ENCODE measurements around the gene RBBP8NL. TPM values are rescaled to one million over a fixed set of nuclear protein-coding genes. Genes with fewer than 3 reads are reported as not detected.

Gene RBBP8NL
- total and polyA plus RNA-seq, 2 of the 8 experiments (the other 6 are each of a cell fraction or from before 2014, with no cell fraction given) = 0.43 to 0.48 TPM

GRCh38 chr20:62377615-62378178 lies 49.6 kb downstream of the RBBP8NL start:
- H2BK15ac ChIP-seq (ENCODE audit: low read length) = peak overlapping the region; percentile 19; the same call in 1 of the 2 replicates
- peak overlapping the region; percentile 31; the same call in 1 of the 2 replicates for H3K27ac ChIP-seq (ENCODE audit: low read depth, low read length)
- H3K4me2 ChIP-seq (ENCODE audit: insufficient read depth in 1 of 2, low read depth in 2 of 2, low read length in 2 of 2) = no peak overlapping the region
- no peaks in the 10 kb centered on the region for H3K79me2 ChIP-seq (ENCODE audit: control insufficient read depth in 1 of 2, insufficient read depth in 2 of 2, low read length in 2 of 2)
- no peak overlapping the region for H2AFZ ChIP-seq (ENCODE audit: low read length)
- 0 out of 2 replicates have a peak overlapping the region, but pooled peaks have one; percentile 40 for H2BK20ac ChIP-seq (ENCODE audit: low read length)
- H3K79me1 ChIP-seq (ENCODE audit: low read depth, low read length) = no peaks in the 10 kb centered on the region
- H3K9ac ChIP-seq (replicated peaks in 1 of 4; ENCODE audit: extremely low read depth in 1 of 4, low read depth in 3 of 4, low read length in 3 of 4) = no peak overlapping the region
- H2BK120ac ChIP-seq (replicated peaks; ENCODE audit: low read depth, low read length) = peak overlapping the region; percentile 95
- peak overlapping the region; percentile 90; the same call in 1 of the 2 replicates for H2BK12ac ChIP-seq (ENCODE audit: low read depth, low read length)
- peaks cover 0 to 30% (median 28%) of the 10 kb centered on the region in 4 experiments; a peak in 6 of 7 replicates for H3K4me1 ChIP-seq (replicated peaks in 1 of 4; ENCODE audit: control insufficient read depth in 3 of 4, insufficient read depth in 4 of 4, low read length in 3 of 4)
- 89% methylated on average over 13 of the region's 15 CpGs; no CpG with 5 or more reads in 1 of the 2 experiments for WGBS, 2 experiments (ENCODE audit: extremely low coverage in 1 of 2, insufficient coverage in 1 of 2, insufficient read length in 1 of 2, insufficient replicate concordance in 2 of 2, low coverage in 1 of 2, low lambda C conversion rate in 2 of 2, missing lambda C conversion rate in 1 of 2)
- H3K9me3 ChIP-seq (ENCODE audit: insufficient read depth in 2 of 2, low read depth in 1 of 2, low read length in 1 of 2) = no peaks in the 10 kb centered on the region
- H3K18ac ChIP-seq (ENCODE audit: extremely low read depth, low read length) = peak overlapping the region; percentile 38
- no peak for FAIRE-seq
- DNase-seq (ENCODE audit: low read depth in 1 of 2, low spot score in 2 of 2) = no peak
- ChIA-PET POLR2A (ENCODE audit: partially characterized antibody) (interaction anchor here (0.8 to 10.7 kb wide), 10 partner anchors 9 to 81 kb away, joined by 3 to 213 read pairs (median 4); partner anchors contain the start of genes LAMA5 and RPS21), CTCF (ENCODE audit: partially characterized antibody) (interaction anchor here (0.9 to 14.1 kb wide), 6 partner anchors 8 to 286 kb away, joined by 3 to 212 read pairs (median 5); partner anchors contain the start of genes LAMA5 and RPS21)
- peaks cover 0 to 5% (median 2%) of the 10 kb centered on the region in 4 experiments; a peak in 4 of 8 replicates for H3K36me3 ChIP-seq (ENCODE audit: control insufficient read depth in 2 of 4, insufficient read depth in 4 of 4, low read length in 3 of 4)
- H3K56ac ChIP-seq (replicated peaks; ENCODE audit: insufficient read length, low read depth, low read length) = no peak overlapping the region
- H4K8ac ChIP-seq (ENCODE audit: extremely low read depth, insufficient read depth, low read length) = no peak overlapping the region; the same call in 1 of the 2 replicates
- peak overlapping the region; percentile 22 for H4K5ac ChIP-seq (ENCODE audit: insufficient read length, low read depth, low read length)
- H3K14ac ChIP-seq (ENCODE audit: insufficient read length) = peak overlapping the region; percentile 18
- peaks cover 5% of the 10 kb centered on the region; the same call in 1 of the 2 replicates for H3K23me2 ChIP-seq (ENCODE audit: low read depth, low read length)
- peak overlapping the region; percentile 88; the same call in 1 of the 2 replicates for H2BK5ac ChIP-seq (ENCODE audit: low read depth, low read length)
- no peak overlapping the region for H3K23ac ChIP-seq (ENCODE audit: insufficient read length)
- peak overlapping the region; percentile 73 for H4K91ac ChIP-seq (replicated peaks; ENCODE audit: insufficient read length, low read length)
- peak overlapping the region; percentile 75; the same call in 1 of the 2 replicates for H2AK5ac ChIP-seq (ENCODE audit: low read depth, low read length)
- no peak overlapping the region for H3K4me3 ChIP-seq (ENCODE audit: extremely low read depth in 1 of 4, insufficient read depth in 2 of 4, low read depth in 3 of 4, low read length in 4 of 4)
- H3K27me3 ChIP-seq (replicated peaks in 1 of 4; ENCODE audit: control insufficient read depth in 3 of 4, extremely low read depth in 1 of 4, insufficient read depth in 3 of 4, low read length in 3 of 4) = no peaks in the 10 kb centered on the region
- H3K4ac ChIP-seq (replicated peaks; ENCODE audit: insufficient read length, low read depth, low read length) = no peak overlapping the region
- H4K20me1 ChIP-seq (replicated peaks in 1 of 2; ENCODE audit: control insufficient read depth in 1 of 2, insufficient read depth in 2 of 2, low read length in 2 of 2) = peaks cover 0 to 8% of the 10 kb centered on the region in 2 experiments
- TF ChIP-seq RNF2 (IDR thresholded peaks at IDR 0.05; ENCODE audit: borderline replicate concordance, low read depth, low read length, missing control alignments, poor library complexity, severe bottlenecking) (no peak), CTBP2 (IDR thresholded peaks at IDR 0.05; ENCODE audit: borderline replicate concordance, insufficient read depth, insufficient read length, low read length) (no peak), GABPA (IDR thresholded peaks at IDR 0.05; ENCODE audit: borderline replicate concordance, insufficient read depth, low read length) (no peak), TCF12 (IDR thresholded peaks at IDR 0.05; ENCODE audit: low read depth, low read length) (no peak), JUND (IDR thresholded peaks at IDR 0.05; ENCODE audit: low read length) (no peak), ATF3 (IDR thresholded peaks at IDR 0.05; ENCODE audit: insufficient read depth, low read depth, low read length) (no peak), GTF2F1 (IDR thresholded peaks at IDR 0.05; ENCODE audit: borderline replicate concordance, low read depth, low read length) (no peak), POLR2AphosphoS5 (IDR thresholded peaks at IDR 0.05; ENCODE audit: low read depth, low read length) (no peak), KDM1A (IDR thresholded peaks at IDR 0.05; ENCODE audit: borderline replicate concordance, low read length) (no peak), RAD21 (IDR thresholded peaks at IDR 0.05 in 1 of 2, conservative IDR thresholded peaks at IDR 0.05 in 1 of 2; ENCODE audit: low read depth in 2 of 2, low read length in 2 of 2) (no peak)

All from H1 (cell line).